Duodenal mucosa (tissue), 2 donors: Measurements from ENCODE around the gene GALNT12.
A peak's percentile ranks its signal among the peaks of the same experiment; 100 is the strongest.

Experiments
- H3K27ac ChIP-seq: one replicate; pipeline ENCODE4 v1.7.0; 2013; ENCODE audit warnings: low read depth, low read length
- H3K27me3 ChIP-seq, 2 donors: one replicate each; pipeline ENCODE4 v1.7.0; 2013; ENCODE audit warnings: low read length in 2 of 2, control low read depth in 1 of 2; ENCODE audit not compliant: insufficient read depth in 2 of 2, control insufficient read depth in 1 of 2
- H3K36me3 ChIP-seq, 2 donors: one replicate each; pipeline ENCODE4 v1.7.0; 2013; ENCODE audit warnings: low read length in 2 of 2, control low read depth in 1 of 2; ENCODE audit not compliant: insufficient read depth in 2 of 2, control insufficient read depth in 1 of 2
- H3K4me1 ChIP-seq, 2 donors: one replicate each; pipeline ENCODE4 v1.7.0; 2013; ENCODE audit warnings: low read length in 2 of 2, control low read depth in 1 of 2; ENCODE audit not compliant: insufficient read depth in 2 of 2, control insufficient read depth in 1 of 2
- H3K4me3 ChIP-seq, 2 donors: one replicate each; pipeline ENCODE4 v1.7.0; 2013; ENCODE audit warnings: low read length in 2 of 2, low read depth in 1 of 2
- H3K9ac ChIP-seq, 2 donors: one replicate each; pipeline ENCODE4 v1.7.0; 2013; ENCODE audit warnings: low read length in 2 of 2, low read depth in 1 of 2
- H3K9me3 ChIP-seq, 2 donors: one replicate each; pipeline ENCODE4 v1.7.0; 2013; ENCODE audit warnings: low read length in 2 of 2, control low read depth in 1 of 2; ENCODE audit not compliant: control insufficient read depth in 1 of 2

The GALNT12 gene

DNA sequence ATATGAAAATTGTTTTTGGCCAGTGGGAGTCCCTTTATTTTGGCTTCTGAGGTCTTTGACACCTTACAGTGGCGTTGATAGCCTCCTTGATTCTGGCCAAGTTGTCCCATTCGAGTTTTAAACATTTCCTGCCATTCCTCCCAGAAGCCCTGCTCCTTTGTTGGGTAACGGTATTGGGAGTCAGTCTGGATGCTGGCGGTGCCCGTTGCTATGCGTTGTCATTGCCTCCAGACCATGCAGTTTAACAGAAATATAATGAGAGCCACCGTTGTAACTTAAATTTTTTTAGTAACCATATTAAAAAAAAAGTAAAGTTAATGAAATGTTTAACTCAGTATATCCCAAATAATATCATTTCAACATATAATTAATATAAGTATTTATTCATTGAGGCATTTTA, 35.0 kb downstream of the GALNT12 start:
- Histone ChIP-seq H3K9me3 (no peaks in the 10 kb centered on the region), H3K36me3 (peaks cover 15 to 49% of the 10 kb centered on the region in 2 donors), H3K9ac (no peak overlapping the region), H3K27me3 (no peaks in the 10 kb centered on the region), H3K27ac (no peak overlapping the region), H3K4me1 (no peaks in the 10 kb centered on the region), H3K4me3 (no peak overlapping the region)

GRCh38 chr9:98846081-98846480, 38.6 kb downstream of the GALNT12 start:
- peaks cover 4 to 22% of the 10 kb centered on the region in 2 donors for H3K36me3 ChIP-seq
- no peak overlapping the region for H3K9ac ChIP-seq
- H3K27me3 ChIP-seq: no peaks in the 10 kb centered on the region
- H3K9me3 ChIP-seq: no peaks in the 10 kb centered on the region
- peaks cover 8 to 11% of the 10 kb centered on the region in 2 donors for H3K4me1 ChIP-seq
- H3K4me3 ChIP-seq: no peak overlapping the region
- H3K27ac ChIP-seq: no peak overlapping the region

DNA sequence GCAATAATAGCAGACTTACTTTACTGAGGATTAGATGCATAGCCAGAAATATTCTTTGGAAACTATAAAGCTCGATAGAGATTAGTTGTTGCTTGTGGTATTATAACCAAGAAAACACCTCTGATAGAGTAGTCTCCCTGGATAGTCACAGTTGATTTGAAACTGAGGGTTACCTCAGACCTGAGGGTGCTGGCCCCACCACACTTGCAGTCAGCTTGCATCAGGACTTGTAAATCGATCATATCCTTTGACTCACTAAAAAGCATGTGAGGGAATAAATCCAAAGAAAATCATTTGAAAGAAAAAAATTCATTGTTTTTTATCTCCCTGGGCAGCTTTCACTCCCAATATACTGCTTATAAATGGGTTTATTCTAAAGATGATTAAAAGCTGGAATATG, 39.4 kb downstream of the GALNT12 start:
- Histone ChIP-seq H3K36me3 (peaks cover 4 to 22% of the 10 kb centered on the region in 2 donors), H3K9ac (no peak overlapping the region), H3K4me1 (peaks cover 8 to 11% of the 10 kb centered on the region in 2 donors), H3K4me3 (no peak overlapping the region), H3K27ac (no peak overlapping the region), H3K9me3 (no peaks in the 10 kb centered on the region), H3K27me3 (no peaks in the 10 kb centered on the region)

GRCh38 chr9:98848450-98849149, 41.1 kb downstream of the GALNT12 start:
- Histone ChIP-seq H3K4me1 (peaks cover 8 to 11% of the 10 kb centered on the region in 2 donors), H3K4me3 (peak overlapping the region; percentile 11 to 53), H3K27me3 (no peaks in the 10 kb centered on the region), H3K27ac (no peak overlapping the region), H3K36me3 (peaks cover 4 to 21% of the 10 kb centered on the region in 2 donors), H3K9ac (peak overlapping the region; percentile 34 to 36), H3K9me3 (no peaks in the 10 kb centered on the region)

DNA sequence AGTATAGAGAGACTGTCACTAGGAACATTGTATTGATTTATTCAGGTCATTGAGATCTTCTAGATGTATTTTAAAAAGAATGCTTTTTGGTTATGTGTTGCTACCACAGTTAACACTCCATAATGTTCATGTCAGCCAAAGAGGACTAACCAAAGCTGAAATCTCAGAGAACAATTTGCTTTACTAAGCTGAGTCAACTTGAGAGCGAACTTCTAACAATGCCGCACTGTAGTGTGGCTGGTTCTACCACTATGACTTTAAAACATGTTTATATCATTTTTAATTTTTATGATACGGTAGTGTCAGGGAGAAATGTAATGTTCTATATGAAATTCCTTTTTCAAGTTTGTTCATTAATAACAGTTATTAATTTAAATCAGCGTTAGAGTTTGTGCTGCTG, 42.1 kb downstream of the GALNT12 start:
- no peaks in the 10 kb centered on the region for H3K27me3 ChIP-seq

GRCh38 chr9:98850851-98851729, 43.6 kb downstream of the GALNT12 start:
- Histone ChIP-seq H3K36me3 (peaks cover 0 to 3% of the 10 kb centered on the region in 2 donors), H3K9ac (no peak overlapping the region), H3K9me3 (no peaks in the 10 kb centered on the region), H3K27ac (no peak overlapping the region), H3K27me3 (no peaks in the 10 kb centered on the region), H3K4me1 (peaks cover 8 to 11% of the 10 kb centered on the region in 2 donors), H3K4me3 (no peak overlapping the region)

More for the DNA sequence above, 42.1 kb downstream of the GALNT12 start:
- Histone ChIP-seq H3K9ac (no peak overlapping the region), H3K4me1 (peaks cover 8 to 11% of the 10 kb centered on the region in 2 donors), H3K4me3 (no peak overlapping the region), H3K27ac (no peak overlapping the region), H3K9me3 (no peaks in the 10 kb centered on the region), H3K36me3 (peaks cover 4 to 17% of the 10 kb centered on the region in 2 donors)

DNA sequence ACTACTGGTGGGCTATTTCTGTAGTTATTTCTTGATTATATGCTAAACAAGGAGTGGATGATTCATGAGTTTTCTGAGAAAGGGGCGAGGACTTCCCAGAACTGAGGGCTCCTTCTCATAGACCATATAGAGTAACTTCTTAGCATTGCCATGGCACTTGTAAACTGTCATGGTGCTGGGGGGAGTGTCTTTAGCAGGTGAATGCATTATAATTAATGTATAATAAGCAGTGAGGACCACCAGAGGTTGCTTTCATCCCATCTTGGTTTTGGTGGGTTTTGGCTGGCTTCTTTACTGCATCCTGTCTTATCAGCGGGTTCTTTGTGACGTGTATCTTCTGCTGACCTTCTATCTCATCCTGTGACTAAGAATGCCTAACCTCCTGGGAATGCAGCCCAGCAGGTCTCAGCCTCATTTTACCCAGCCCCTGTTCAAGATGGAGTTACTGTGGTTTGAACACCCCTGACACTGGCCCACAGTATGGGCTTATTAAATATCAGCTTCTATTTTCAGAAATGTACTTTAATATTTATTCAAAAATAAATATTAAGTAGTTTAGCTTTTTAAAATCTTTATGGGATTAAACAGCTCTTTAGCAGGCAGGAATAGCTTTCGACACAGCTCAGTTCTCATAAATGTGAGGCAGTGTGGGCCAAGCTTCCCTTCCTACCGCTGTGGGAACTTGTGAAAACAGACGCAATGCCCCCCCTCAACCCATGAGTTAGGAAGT, 44.4 kb downstream of the GALNT12 start:
- Histone ChIP-seq H3K4me1 (peaks cover 8 to 11% of the 10 kb centered on the region in 2 donors), H3K27ac (no peak overlapping the region)

GRCh38 chr9:98852460-98852734, 44.9 kb downstream of the GALNT12 start:
- peaks cover 8 to 11% of the 10 kb centered on the region in 2 donors for H3K4me1 ChIP-seq
- H3K4me3 ChIP-seq: no peak overlapping the region
- H3K36me3 ChIP-seq: no peaks in the 10 kb centered on the region

More for the DNA sequence above, 44.4 kb downstream of the GALNT12 start:
- Histone ChIP-seq H3K36me3 (no peaks in the 10 kb centered on the region), H3K4me3 (no peak overlapping the region), H3K9me3 (no peaks in the 10 kb centered on the region), H3K9ac (no peak overlapping the region), H3K27me3 (no peaks in the 10 kb centered on the region)

GRCh38 chr9:98852961-98853360, 45.5 kb downstream of the GALNT12 start:
- H3K9ac ChIP-seq: no peak overlapping the region
- H3K27me3 ChIP-seq: no peaks in the 10 kb centered on the region
- H3K4me3 ChIP-seq: no peak overlapping the region
- peaks cover 8 to 11% of the 10 kb centered on the region in 2 donors for H3K4me1 ChIP-seq
- no peaks in the 10 kb centered on the region for H3K36me3 ChIP-seq
- H3K27ac ChIP-seq: no peak overlapping the region
- no peaks in the 10 kb centered on the region for H3K9me3 ChIP-seq

More at GRCh38 chr9:98852460-98852734, 44.9 kb downstream of the GALNT12 start:
- Histone ChIP-seq H3K27me3 (no peaks in the 10 kb centered on the region), H3K9ac (no peak overlapping the region), H3K27ac (no peak overlapping the region), H3K9me3 (no peaks in the 10 kb centered on the region)

- Histone ChIP-seq H3K36me3 (no peaks in the 10 kb centered on the region), H3K4me1 (no peaks in the 10 kb centered on the region), H3K9ac (no peak overlapping the region), H3K27ac (no peak overlapping the region), H3K4me3 (no peak overlapping the region), H3K9me3 (no peaks in the 10 kb centered on the region), H3K27me3 (no peaks in the 10 kb centered on the region)
These were observed 46.8 kb downstream of the GALNT12 start for GRCh38 chr9:98854266-98854665.
